ENCODE results near the gene ACTL10. TPM values are rescaled to one million over a fixed set of nuclear protein-coding genes. Genes with fewer than 3 reads are reported as not detected.

Gene ACTL10
- total and polyA plus RNA-seq, 7 donors: 0.54 to 4.5 (median 0.66) TPM

GRCh38 chr20:33687993-33688937, 21.5 kb downstream of the ACTL10 start:
- no peak overlapping the region for H3K27ac ChIP-seq
- no peak overlapping the region for H3K4me3 ChIP-seq
- WGBS, 2 donors: 91 to 94% methylated on average over 3 of the region's 3 CpGs
- H3K9me3 ChIP-seq: no peaks in the 10 kb centered on the region
- intact Hi-C loops (cut with DNase I): loop anchor here (5.0 kb wide), 1 partner anchor 44 kb away; the partner anchor contains the start of gene ZNF341
- H3K27me3 ChIP-seq: no peaks in the 10 kb centered on the region
- no peak for DNase-seq
- peaks cover 0 to 19% (median 15%) of the 10 kb centered on the region in 4 donors for H3K4me1 ChIP-seq
- no peak for TF ChIP-seq CTCF (IDR thresholded peaks at IDR 0.05)
- TF ChIP-seq POLR2AphosphoS5 (IDR thresholded peaks at IDR 0.05): no peak
- TF ChIP-seq POLR2A (IDR thresholded peaks at IDR 0.05): no peak
- no peak for TF ChIP-seq EP300 (IDR thresholded peaks at IDR 0.05)
- no peaks in the 10 kb centered on the region for H3K36me3 ChIP-seq

DNA sequence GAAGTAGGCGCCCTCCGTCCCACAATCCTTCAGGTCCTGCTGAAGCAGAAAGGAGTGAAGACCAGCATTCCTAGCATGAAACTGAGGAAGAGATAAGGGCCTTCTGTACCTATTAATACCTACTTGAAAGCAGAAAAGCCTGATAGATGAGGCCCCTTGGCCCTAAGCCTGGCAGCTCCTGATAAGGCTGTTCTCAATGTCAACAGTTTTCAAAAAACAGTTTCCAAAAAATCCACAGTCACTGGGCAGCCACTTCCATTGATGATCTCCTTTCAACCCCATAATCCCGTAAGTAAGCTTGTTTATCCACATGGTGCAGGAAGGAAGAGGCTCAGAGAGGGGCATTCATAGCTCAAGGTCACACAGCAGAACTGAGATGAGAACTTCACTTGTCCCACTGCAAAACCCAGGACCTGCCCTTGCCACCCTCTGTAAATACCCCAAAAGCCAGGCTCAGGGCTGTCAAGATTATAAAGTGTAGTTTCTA, 22.2 kb downstream of the ACTL10 start:
- no peak overlapping the region for H3K27ac ChIP-seq
- WGBS, 2 donors: 91 to 94% methylated on average over 3 of the region's 3 CpGs
- intact Hi-C loops (cut with DNase I): loop anchor here (5.0 kb wide), 1 partner anchor 43 kb away; the partner anchor contains the start of gene ZNF341

DNA sequence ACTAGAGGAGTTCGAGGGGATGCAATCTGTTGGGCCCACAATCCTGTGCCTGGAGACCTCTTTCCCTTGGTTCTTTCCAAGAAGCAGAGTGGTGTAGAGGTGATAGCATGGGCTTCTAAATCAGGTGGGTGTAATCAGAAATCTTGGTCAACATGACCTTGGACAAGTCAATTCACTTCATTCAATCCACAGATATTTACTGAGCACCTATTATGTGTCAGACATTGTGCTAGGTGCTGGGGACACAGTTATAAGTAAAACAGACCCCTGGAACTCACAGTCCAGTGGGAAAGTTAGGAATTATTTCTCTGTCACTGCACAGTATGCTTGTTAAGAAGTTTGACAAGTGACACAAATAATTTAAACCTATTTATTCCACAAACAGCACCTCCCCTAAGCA, 22.8 kb downstream of the ACTL10 start:
- no peaks in the 10 kb centered on the region for H3K9me3 ChIP-seq
- no peak for DNase-seq
- intact Hi-C loops (cut with DNase I): loop anchor here (5.0 kb wide), 1 partner anchor 43 kb away; the partner anchor contains the start of gene ZNF341
- 91 to 100% methylated on average over 1 of the region's 1 CpG for WGBS, 2 donors
- H3K27ac ChIP-seq: no peak overlapping the region
- no peak overlapping the region for H3K4me3 ChIP-seq
- H3K27me3 ChIP-seq: no peaks in the 10 kb centered on the region
- TF ChIP-seq EP300 (IDR thresholded peaks at IDR 0.05): no peak
- TF ChIP-seq POLR2A (IDR thresholded peaks at IDR 0.05): no peak
- no peak for TF ChIP-seq CTCF (IDR thresholded peaks at IDR 0.05)
- no peak for TF ChIP-seq POLR2AphosphoS5 (IDR thresholded peaks at IDR 0.05)
- H3K36me3 ChIP-seq: no peaks in the 10 kb centered on the region
- H3K4me1 ChIP-seq: peaks cover 0 to 28% (median 24%) of the 10 kb centered on the region in 4 donors

More for the DNA sequence above, 22.2 kb downstream of the ACTL10 start:
- H3K27me3 ChIP-seq: no peaks in the 10 kb centered on the region
- DNase-seq: no peak
- no peaks in the 10 kb centered on the region for H3K36me3 ChIP-seq
- no peak overlapping the region for H3K4me3 ChIP-seq
- no peak for TF ChIP-seq EP300 (IDR thresholded peaks at IDR 0.05)
- TF ChIP-seq POLR2A (IDR thresholded peaks at IDR 0.05): no peak
- TF ChIP-seq POLR2AphosphoS5 (IDR thresholded peaks at IDR 0.05): no peak
- no peak for TF ChIP-seq CTCF (IDR thresholded peaks at IDR 0.05)
- no peaks in the 10 kb centered on the region for H3K9me3 ChIP-seq
- peaks cover 0 to 23% (median 19%) of the 10 kb centered on the region in 4 donors for H3K4me1 ChIP-seq

GRCh38 chr20:33689973-33690372, 23.2 kb downstream of the ACTL10 start:
- no peaks in the 10 kb centered on the region for H3K27me3 ChIP-seq
- DNase-seq: no peak
- peaks cover 0 to 27% (median 26%) of the 10 kb centered on the region in 4 donors for H3K4me1 ChIP-seq
- TF ChIP-seq CTCF (IDR thresholded peaks at IDR 0.05) (no peak), POLR2A (IDR thresholded peaks at IDR 0.05) (no peak), EP300 (IDR thresholded peaks at IDR 0.05) (no peak), POLR2AphosphoS5 (IDR thresholded peaks at IDR 0.05) (no peak)
- no peak overlapping the region for H3K4me3 ChIP-seq
- no peaks in the 10 kb centered on the region for H3K36me3 ChIP-seq
- intact Hi-C loops (cut with DNase I): loop anchor here (5.0 kb wide), 1 partner anchor 42 kb away; the partner anchor contains the start of gene ZNF341
- WGBS, 2 donors: 29 to 75% methylated on average over 4 of the region's 4 CpGs
- no peaks in the 10 kb centered on the region for H3K9me3 ChIP-seq
- no peak overlapping the region for H3K27ac ChIP-seq

All from sigmoid colon (tissue), 7 donors.